ENCODE results near the gene DENR. TPM values are rescaled to one million over a fixed set of nuclear protein-coding genes. Genes with fewer than 3 reads are reported as not detected.
"Not testable (repeated sequence)": the region's sequence is repeated elsewhere in the genome, so short reads cannot be mapped to it uniquely, and the experiment has no call there.

Gene DENR
- total and polyA plus RNA-seq, 2 of the 13 experiments (the other 11 are each of a cell fraction or from before 2014, with no cell fraction given) = 30.0 to 59.1 TPM

DNA sequence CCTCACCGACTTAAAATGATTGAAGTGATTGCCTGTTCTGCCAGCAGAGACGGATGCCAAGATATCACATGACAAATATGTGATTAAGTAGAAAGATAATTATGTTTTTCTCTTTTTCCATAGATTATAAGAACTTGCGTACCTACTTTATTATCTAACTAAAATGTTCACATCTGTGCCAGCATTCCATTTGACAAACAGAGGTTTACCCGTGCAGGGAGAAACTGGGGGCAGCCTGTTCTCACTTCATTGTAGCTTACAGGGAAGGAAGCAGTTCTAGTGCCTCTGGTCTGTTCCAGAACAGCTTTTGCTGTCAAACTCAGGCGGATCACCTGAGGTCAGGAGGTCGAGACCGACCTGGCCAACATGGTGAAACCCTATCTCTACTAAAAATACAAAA is 51.3 kb downstream of the DENR start (continued):
- no peak for TF ChIP-seq ZNF329 (CRISPR knock-in tag; IDR thresholded peaks at IDR 0.05; ENCODE audit: low read depth)
- TF ChIP-seq RARA (CRISPR knock-in tag; IDR thresholded peaks at IDR 0.05) = no peak

DNA sequence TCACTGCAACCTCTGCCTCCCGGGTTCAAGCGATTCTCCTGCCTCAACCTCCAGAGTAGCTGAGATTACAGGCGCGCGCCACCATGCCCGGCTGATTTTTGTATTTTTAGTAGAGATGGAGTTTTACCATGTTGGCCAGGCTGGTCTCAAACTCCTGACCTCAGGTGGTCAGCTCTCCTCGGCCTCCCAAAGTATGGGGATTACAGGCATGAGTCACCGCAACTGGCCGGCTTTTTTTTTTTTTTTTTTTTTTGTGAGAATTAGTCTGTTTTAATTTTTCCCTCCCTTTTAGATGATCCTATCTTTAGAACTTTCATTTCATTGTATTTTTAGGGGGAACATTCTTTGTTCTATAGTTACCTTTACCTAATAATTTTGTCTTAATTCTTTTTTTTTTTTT is 52.3 kb downstream of the DENR start:
- H3K4me3 ChIP-seq (replicated peaks in 1 of 3; ENCODE audit: insufficient read depth in 1 of 3, low read depth in 2 of 3, low read length in 3 of 3); H2AFZ ChIP-seq (ENCODE audit: low read length); H3K79me2 ChIP-seq (ENCODE audit: insufficient read depth, low read length); in situ Hi-C loops (cut with HindIII; ENCODE audit: extremely low pct_ligation_motif_present, low pct_unique_long_range_greater_than_20kb); BruUV-seq (replicated peaks); intact Hi-C loops (cut with micrococcal nuclease; ENCODE audit: unreplicated experiment); H3K9me3 ChIP-seq (ENCODE audit: low read length); H3K4me2 ChIP-seq (ENCODE audit: low read depth, low read length); H4K20me1 ChIP-seq (ENCODE audit: insufficient read depth, low read length); CTCF ChIA-PET (ENCODE audit: low intra/inter-chr PET ratio, low total read pairs); H3K4me1 ChIP-seq (ENCODE audit: insufficient read depth, low read length); FAIRE-seq; ATAC-seq; H3K27me3 ChIP-seq (ENCODE audit: control insufficient read depth in 1 of 2, insufficient read depth in 2 of 2, low read length in 2 of 2); H3K36me3 ChIP-seq (replicated peaks in 1 of 2; ENCODE audit: control insufficient read depth in 1 of 2, insufficient read depth in 2 of 2, low read length in 2 of 2); DNase-seq (ENCODE audit: low spot score); H3K9ac ChIP-seq (ENCODE audit: insufficient read depth, low read depth, low read length); H3K27ac ChIP-seq (ENCODE audit: extremely low read length, insufficient read depth, low read length): not testable (repeated sequence)
- 65% methylated on average over 9 of the region's 9 CpGs for WGBS (ENCODE audit: low lambda C conversion rate)
- TF ChIP-seq FOSL2 (CRISPR knock-in tag; IDR thresholded peaks at IDR 0.05) = peak; percentile 34; the same call in 1 of the 2 replicates
- POLR2A ChIA-PET = interaction anchor here (0.6 kb wide), 1 partner anchor 140 kb away, joined by 3 read pairs; no protein-coding TSS in a partner anchor

DNA sequence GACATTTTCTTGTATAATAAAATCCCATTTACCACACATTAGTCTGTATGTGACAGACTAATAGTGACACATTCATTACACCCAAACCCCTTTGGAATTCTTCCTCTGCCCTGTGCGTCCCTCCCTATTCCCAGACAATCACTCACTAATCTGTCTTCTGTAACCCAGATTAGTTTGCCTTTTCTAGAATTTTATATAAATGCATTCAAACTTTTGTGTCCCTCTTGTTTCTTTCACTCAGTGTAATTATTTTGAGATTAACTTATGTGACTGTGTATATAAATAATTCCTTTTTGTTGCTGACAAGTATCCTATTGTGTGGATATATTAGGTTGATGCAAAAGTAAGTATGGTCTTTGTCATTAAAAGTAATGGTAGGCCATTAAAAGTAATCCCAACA is 55.0 kb downstream of the DENR start:
- intact Hi-C loops (cut with micrococcal nuclease; ENCODE audit: unreplicated experiment) = no loop called here
- Histone ChIP-seq H2AFZ (ENCODE audit: low read length) (no peak overlapping the region), H4K20me1 (ENCODE audit: insufficient read depth, low read length) (no peaks in the 10 kb centered on the region), H3K9me3 (ENCODE audit: low read length) (no peaks in the 10 kb centered on the region), H3K4me2 (ENCODE audit: low read depth, low read length) (no peak overlapping the region), H3K79me2 (ENCODE audit: insufficient read depth, low read length) (no peaks in the 10 kb centered on the region), H3K27ac (ENCODE audit: extremely low read length, insufficient read depth, low read length) (no peak overlapping the region), H3K4me3 (replicated peaks in 1 of 3; ENCODE audit: insufficient read depth in 1 of 3, low read depth in 2 of 3, low read length in 3 of 3) (no peak overlapping the region), H3K4me1 (ENCODE audit: insufficient read depth, low read length) (no peaks in the 10 kb centered on the region), H3K9ac (ENCODE audit: insufficient read depth, low read depth, low read length) (no peak overlapping the region), H3K36me3 (replicated peaks in 1 of 2; ENCODE audit: control insufficient read depth in 1 of 2, insufficient read depth in 2 of 2, low read length in 2 of 2) (no peaks in the 10 kb centered on the region), H3K27me3 (ENCODE audit: control insufficient read depth in 1 of 2, insufficient read depth in 2 of 2, low read length in 2 of 2) (no peaks in the 10 kb centered on the region)
- FAIRE-seq (no peak), DNase-seq (ENCODE audit: low spot score) (no peak), ATAC-seq (no peak)
- no TSS peak for BruUV-seq (replicated peaks)
- ChIA-PET CTCF (ENCODE audit: low intra/inter-chr PET ratio, low total read pairs) (no interaction called here), POLR2A (no interaction called here)
- in situ Hi-C loops (cut with HindIII; ENCODE audit: extremely low pct_ligation_motif_present, low pct_unique_long_range_greater_than_20kb) = no loop called here
- 68% methylated on average over 1 of the region's 1 CpG for WGBS (ENCODE audit: low lambda C conversion rate)
- TF ChIP-seq ZMYM4 (CRISPR knock-in tag; IDR thresholded peaks at IDR 0.05) (no peak), TGIF2 (CRISPR knock-in tag; IDR thresholded peaks at IDR 0.05) (no peak), MEIS1 (CRISPR knock-in tag; IDR thresholded peaks at IDR 0.05; ENCODE audit: borderline replicate concordance) (no peak), RCOR2 (CRISPR knock-in tag; IDR thresholded peaks at IDR 0.05) (no peak), GABPB1 (CRISPR knock-in tag; IDR thresholded peaks at IDR 0.05) (no peak), NCOA2 (CRISPR knock-in tag; IDR thresholded peaks at IDR 0.05) (no peak), TMF1 (CRISPR knock-in tag; IDR thresholded peaks at IDR 0.05; ENCODE audit: low read depth) (no peak), GFI1 (CRISPR knock-in tag; IDR thresholded peaks at IDR 0.05; ENCODE audit: borderline replicate concordance) (no peak), ZNF879 (CRISPR knock-in tag; IDR thresholded peaks at IDR 0.05) (no peak), ATF7 (IDR thresholded peaks at IDR 0.05) (no peak), ATF7 (CRISPR knock-in tag; IDR thresholded peaks at IDR 0.05) (no peak)
- TF ChIP-seq, protein P1, sequence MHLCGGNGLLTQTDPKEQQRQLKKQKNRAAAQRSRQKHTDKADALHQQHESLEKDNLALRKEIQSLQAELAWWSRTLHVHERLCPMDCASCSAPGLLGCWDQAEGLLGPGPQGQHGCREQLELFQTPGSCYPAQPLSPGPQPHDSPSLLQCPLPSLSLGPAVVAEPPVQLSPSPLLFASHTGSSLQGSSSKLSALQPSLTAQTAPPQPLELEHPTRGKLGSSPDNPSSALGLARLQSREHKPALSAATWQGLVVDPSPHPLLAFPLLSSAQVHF (CRISPR knock-in tag; IDR thresholded peaks at IDR 0.05) = no peak
- TF ChIP-seq, protein P2, sequence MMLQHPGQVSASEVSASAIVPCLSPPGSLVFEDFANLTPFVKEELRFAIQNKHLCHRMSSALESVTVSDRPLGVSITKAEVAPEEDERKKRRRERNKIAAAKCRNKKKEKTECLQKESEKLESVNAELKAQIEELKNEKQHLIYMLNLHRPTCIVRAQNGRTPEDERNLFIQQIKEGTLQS (CRISPR knock-in tag; IDR thresholded peaks at IDR 0.05) = no peak
